NB4 (cell line): Measurements from ENCODE around the gene SCP2.

Experiments used
- CTCF ChIP-seq: IDR thresholded peaks from one replicate; pipeline ENCODE4 v1.5.1; 2012; ENCODE audit warnings: low read depth, low read length
- POLR2A ChIP-seq: IDR thresholded peaks from 2 replicates; pipeline ENCODE4 v1.6.1; 2011; ENCODE audit warnings: mild to moderate bottlenecking; ENCODE audit not compliant: insufficient read length; ENCODE audit errors: extremely low read depth

GRCh38 chr1:52904208-52904926 lies 22.7 kb upstream of the SCP2 start:
- TF ChIP-seq CTCF (no peak), POLR2A (no peak)
